ENCODE results near the gene ARL15. TPM values are rescaled to one million over a fixed set of nuclear protein-coding genes. Genes with fewer than 3 reads are reported as not detected.

Gene ARL15
- total and polyA plus RNA-seq, 9 of the 15 experiments (the other 6 are each of a cell fraction or from before 2014, with no cell fraction given), result 18.5 to 80.4 (median 57.0) TPM

DNA sequence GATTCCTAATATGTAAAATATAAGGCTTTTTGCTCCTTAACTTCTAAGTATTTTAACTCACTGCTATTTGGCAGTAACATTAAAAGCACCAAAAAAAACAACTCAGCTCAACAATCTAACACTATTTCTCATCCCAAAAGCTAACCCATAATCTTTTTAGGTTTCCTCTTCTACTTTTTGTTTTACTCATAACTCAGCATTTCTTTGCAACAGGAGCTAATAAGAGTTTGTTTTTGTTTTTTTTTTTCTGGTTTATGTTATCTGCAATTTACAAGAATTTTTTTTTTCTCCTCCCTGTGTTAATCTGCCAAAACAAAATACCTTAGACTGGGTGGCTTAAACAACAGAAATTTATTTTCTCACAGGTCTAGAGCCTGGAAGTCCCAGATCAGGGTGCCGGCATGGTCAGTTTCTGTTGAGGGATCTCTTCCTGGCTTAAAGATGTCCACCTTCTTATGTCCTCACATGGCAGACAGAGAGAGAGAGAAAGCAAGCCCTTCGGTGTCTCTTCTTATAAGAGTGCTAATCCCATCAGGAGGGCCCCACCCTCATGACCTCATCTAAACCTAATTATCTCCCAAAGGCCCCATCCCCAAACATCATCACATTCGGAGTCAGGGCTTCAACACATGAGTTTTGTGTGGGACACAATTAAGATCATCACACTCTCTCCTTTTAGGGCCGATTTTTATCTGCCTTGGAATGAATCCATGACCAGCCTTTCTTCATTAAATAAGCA is 31.2 kb downstream of the ARL15 start (continued):
- TF ChIP-seq BRD4 (IDR thresholded peaks at IDR 0.05), result no peak
- peak in 1 of 2 experiments; percentile 35; a peak in 1 of 4 replicates for TF ChIP-seq ARNT (IDR thresholded peaks at IDR 0.05)
- peak; percentile 71 for TF ChIP-seq ZNF316 (IDR thresholded peaks at IDR 0.05)
- no peak for TF ChIP-seq SMARCC2 (IDR thresholded peaks at IDR 0.05; ENCODE audit: low read depth)
- TF ChIP-seq L3MBTL2 (IDR thresholded peaks at IDR 0.05), result peak; percentile 54; the same call in 1 of the 2 replicates
- TF ChIP-seq ZNF232 (CRISPR knock-in tag; IDR thresholded peaks at IDR 0.05), result no peak
- TF ChIP-seq CSDE1 (IDR thresholded peaks at IDR 0.05), result no peak
- peak; percentile 80 for TF ChIP-seq ATF7 (IDR thresholded peaks at IDR 0.05)
- TF ChIP-seq, protein P1, sequence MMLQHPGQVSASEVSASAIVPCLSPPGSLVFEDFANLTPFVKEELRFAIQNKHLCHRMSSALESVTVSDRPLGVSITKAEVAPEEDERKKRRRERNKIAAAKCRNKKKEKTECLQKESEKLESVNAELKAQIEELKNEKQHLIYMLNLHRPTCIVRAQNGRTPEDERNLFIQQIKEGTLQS (IDR thresholded peaks at IDR 0.05), result peak; percentile 74; the same call in 1 of the 2 replicates
- TF ChIP-seq, protein P1 (CRISPR knock-in tag; conservative IDR thresholded peaks at IDR 0.05), result no peak
- TF ChIP-seq MEF2A (IDR thresholded peaks at IDR 0.05; ENCODE audit: control insufficient read depth, low read depth, low read length), result no peak
- TF ChIP-seq, protein P2, sequence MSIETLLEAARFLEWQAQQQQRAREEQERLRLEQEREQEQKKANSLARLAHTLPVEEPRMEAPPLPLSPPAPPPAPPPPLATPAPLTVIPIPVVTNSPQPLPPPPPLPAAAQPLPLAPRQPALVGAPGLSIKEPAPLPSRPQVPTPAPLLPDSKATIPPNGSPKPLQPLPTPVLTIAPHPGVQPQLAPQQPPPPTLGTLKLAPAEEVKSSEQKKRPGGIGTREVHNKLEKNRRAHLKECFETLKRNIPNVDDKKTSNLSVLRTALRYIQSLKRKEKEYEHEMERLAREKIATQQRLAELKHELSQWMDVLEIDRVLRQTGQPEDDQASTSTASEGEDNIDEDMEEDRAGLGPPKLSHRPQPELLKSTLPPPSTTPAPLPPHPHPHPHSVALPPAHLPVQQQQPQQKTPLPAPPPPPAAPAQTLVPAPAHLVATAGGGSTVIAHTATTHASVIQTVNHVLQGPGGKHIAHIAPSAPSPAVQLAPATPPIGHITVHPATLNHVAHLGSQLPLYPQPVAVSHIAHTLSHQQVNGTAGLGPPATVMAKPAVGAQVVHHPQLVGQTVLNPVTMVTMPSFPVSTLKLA (conservative IDR thresholded peaks at IDR 0.05), result 0 out of 4 replicates have a peak, but pooled peaks of 1 of the 2 experiments have one; percentile 19
- peak; percentile 47; the same call in 1 of the 2 replicates for TF ChIP-seq SMARCA4 (IDR thresholded peaks at IDR 0.05)
- TF ChIP-seq RBM17 (IDR thresholded peaks at IDR 0.05; ENCODE audit: borderline replicate concordance, low read depth, low read length), result no peak
- TF ChIP-seq ESRRA (IDR thresholded peaks at IDR 0.05; ENCODE audit: borderline replicate concordance, low read depth), result no peak
- peak; percentile 51; the same call in 1 of the 2 replicates for TF ChIP-seq C11orf30 (IDR thresholded peaks at IDR 0.05; ENCODE audit: low read depth)

Measured in K562 (cell line).